ENCODE data around the gene DBNDD1.

DBNDD1 gene

GRCh38 chr16:90044111-90044551 lies 24.9 kb upstream of the DBNDD1 start:
- Histone ChIP-seq H3K36me3 (ENCODE audit: insufficient read depth, low read length) (no peaks in the 10 kb centered on the region), H3K9ac (ENCODE audit: low read depth, low read length) (no peak overlapping the region), H3K4me1 (ENCODE audit: insufficient read depth, low read length) (peaks cover 6% of the 10 kb centered on the region; the same call in 1 of the 2 replicates), H3K9me3 (ENCODE audit: control insufficient read depth, insufficient read depth, low read length) (no peaks in the 10 kb centered on the region)

- Histone ChIP-seq H3K36me3 (ENCODE audit: insufficient read depth, low read length) (peaks cover 2% of the 10 kb centered on the region; the same call in 1 of the 2 replicates), H3K9ac (ENCODE audit: low read depth, low read length) (no peak overlapping the region), H3K9me3 (ENCODE audit: control insufficient read depth, insufficient read depth, low read length) (no peaks in the 10 kb centered on the region), H3K4me1 (ENCODE audit: insufficient read depth, low read length) (peaks cover 6% of the 10 kb centered on the region; the same call in 1 of the 2 replicates)
These were observed 24.3 kb upstream of the DBNDD1 start for GRCh38 chr16:90043526-90043925.

- H3K36me3 ChIP-seq (ENCODE audit: insufficient read depth, low read length): peaks cover 5% of the 10 kb centered on the region; the same call in 1 of the 2 replicates
- H3K9me3 ChIP-seq (ENCODE audit: control insufficient read depth, insufficient read depth, low read length): no peaks in the 10 kb centered on the region
- H3K4me1 ChIP-seq (ENCODE audit: insufficient read depth, low read length): peaks cover 6% of the 10 kb centered on the region; the same call in 1 of the 2 replicates
- no peak overlapping the region for H3K9ac ChIP-seq (ENCODE audit: low read depth, low read length)
These were observed 23.8 kb upstream of the DBNDD1 start for GRCh38 chr16:90042946-90043514.

GRCh38 chr16:90041896-90042473 lies 22.7 kb upstream of the DBNDD1 start:
- Histone ChIP-seq H3K9ac (ENCODE audit: low read depth, low read length) (no peak overlapping the region), H3K36me3 (ENCODE audit: insufficient read depth, low read length) (peaks cover 5% of the 10 kb centered on the region), H3K9me3 (ENCODE audit: control insufficient read depth, insufficient read depth, low read length) (no peaks in the 10 kb centered on the region), H3K4me1 (ENCODE audit: insufficient read depth, low read length) (peaks cover 6% of the 10 kb centered on the region; the same call in 1 of the 2 replicates)

- Histone ChIP-seq H3K4me1 (ENCODE audit: insufficient read depth, low read length) (no peaks in the 10 kb centered on the region; the same call in 1 of the 2 replicates), H3K9me3 (ENCODE audit: control insufficient read depth, insufficient read depth, low read length) (no peaks in the 10 kb centered on the region), H3K9ac (ENCODE audit: low read depth, low read length) (no peak overlapping the region), H3K36me3 (ENCODE audit: insufficient read depth, low read length) (peaks cover 8% of the 10 kb centered on the region)
These were observed 21.1 kb upstream of the DBNDD1 start for GRCh38 chr16:90040152-90041023.

GRCh38 chr16:90037276-90037675 lies 18.0 kb upstream of the DBNDD1 start:
- Histone ChIP-seq H3K9me3 (ENCODE audit: control insufficient read depth, insufficient read depth, low read length) (no peaks in the 10 kb centered on the region), H3K4me1 (ENCODE audit: insufficient read depth, low read length) (no peaks in the 10 kb centered on the region), H3K9ac (ENCODE audit: low read depth, low read length) (no peak overlapping the region), H3K36me3 (ENCODE audit: insufficient read depth, low read length) (peaks cover 8% of the 10 kb centered on the region)

- Histone ChIP-seq H3K9ac (ENCODE audit: low read depth, low read length) (no peak overlapping the region), H3K9me3 (ENCODE audit: control insufficient read depth, insufficient read depth, low read length) (no peaks in the 10 kb centered on the region), H3K4me1 (ENCODE audit: insufficient read depth, low read length) (no peaks in the 10 kb centered on the region), H3K36me3 (ENCODE audit: insufficient read depth, low read length) (peaks cover 14% of the 10 kb centered on the region)
These were observed 16.6 kb upstream of the DBNDD1 start for GRCh38 chr16:90035902-90036301.

- H3K4me1 ChIP-seq (ENCODE audit: insufficient read depth, low read length): no peaks in the 10 kb centered on the region
- H3K9ac ChIP-seq (ENCODE audit: low read depth, low read length): no peak overlapping the region
- H3K36me3 ChIP-seq (ENCODE audit: insufficient read depth, low read length): peaks cover 14% of the 10 kb centered on the region
- no peaks in the 10 kb centered on the region for H3K9me3 ChIP-seq (ENCODE audit: control insufficient read depth, insufficient read depth, low read length)
These were observed 15.2 kb upstream of the DBNDD1 start for GRCh38 chr16:90034504-90034903.

- Histone ChIP-seq H3K4me1 (ENCODE audit: insufficient read depth, low read length) (no peaks in the 10 kb centered on the region), H3K36me3 (ENCODE audit: insufficient read depth, low read length) (peaks cover 10% of the 10 kb centered on the region), H3K9ac (ENCODE audit: low read depth, low read length) (no peak overlapping the region), H3K9me3 (ENCODE audit: control insufficient read depth, insufficient read depth, low read length) (no peaks in the 10 kb centered on the region)
These were observed 14.1 kb upstream of the DBNDD1 start for GRCh38 chr16:90033387-90033786.

GRCh38 chr16:90032674-90033331 lies 13.5 kb upstream of the DBNDD1 start:
- H3K9me3 ChIP-seq (ENCODE audit: control insufficient read depth, insufficient read depth, low read length): no peaks in the 10 kb centered on the region
- H3K9ac ChIP-seq (ENCODE audit: low read depth, low read length): no peak overlapping the region
- peaks cover 10% of the 10 kb centered on the region; the same call in 1 of the 2 replicates for H3K36me3 ChIP-seq (ENCODE audit: insufficient read depth, low read length)
- no peaks in the 10 kb centered on the region for H3K4me1 ChIP-seq (ENCODE audit: insufficient read depth, low read length)

GRCh38 chr16:90031931-90032673 lies 12.8 kb upstream of the DBNDD1 start:
- H3K9me3 ChIP-seq (ENCODE audit: control insufficient read depth, insufficient read depth, low read length): no peaks in the 10 kb centered on the region
- H3K9ac ChIP-seq (ENCODE audit: low read depth, low read length): no peak overlapping the region
- H3K36me3 ChIP-seq (ENCODE audit: insufficient read depth, low read length): peaks cover 10% of the 10 kb centered on the region; the same call in 1 of the 2 replicates
- no peaks in the 10 kb centered on the region for H3K4me1 ChIP-seq (ENCODE audit: insufficient read depth, low read length)

GRCh38 chr16:90031186-90031930 lies 12.1 kb upstream of the DBNDD1 start:
- Histone ChIP-seq H3K4me1 (ENCODE audit: insufficient read depth, low read length) (no peaks in the 10 kb centered on the region), H3K9me3 (ENCODE audit: control insufficient read depth, insufficient read depth, low read length) (no peaks in the 10 kb centered on the region), H3K9ac (ENCODE audit: low read depth, low read length) (no peak overlapping the region), H3K36me3 (ENCODE audit: insufficient read depth, low read length) (peaks cover 10% of the 10 kb centered on the region; the same call in 1 of the 2 replicates)

GRCh38 chr16:90028985-90029384 lies 9.7 kb upstream of the DBNDD1 start:
- Histone ChIP-seq H3K4me1 (ENCODE audit: insufficient read depth, low read length) (no peaks in the 10 kb centered on the region), H3K36me3 (ENCODE audit: insufficient read depth, low read length) (peaks cover 6% of the 10 kb centered on the region; the same call in 1 of the 2 replicates), H3K9ac (ENCODE audit: low read depth, low read length) (no peak overlapping the region), H3K9me3 (ENCODE audit: control insufficient read depth, insufficient read depth, low read length) (no peaks in the 10 kb centered on the region)

Measured in ES-I3 (cell line).